Kidney tubule cell (primary cell): ENCODE data around the gene RFTN1.

Source experiments
- DNase-seq: peaks from one replicate; pipeline ENCODE4 v3.0.0-alpha.2; 2018; ENCODE audit warnings: low spot score

The RFTN1 gene

DNA sequence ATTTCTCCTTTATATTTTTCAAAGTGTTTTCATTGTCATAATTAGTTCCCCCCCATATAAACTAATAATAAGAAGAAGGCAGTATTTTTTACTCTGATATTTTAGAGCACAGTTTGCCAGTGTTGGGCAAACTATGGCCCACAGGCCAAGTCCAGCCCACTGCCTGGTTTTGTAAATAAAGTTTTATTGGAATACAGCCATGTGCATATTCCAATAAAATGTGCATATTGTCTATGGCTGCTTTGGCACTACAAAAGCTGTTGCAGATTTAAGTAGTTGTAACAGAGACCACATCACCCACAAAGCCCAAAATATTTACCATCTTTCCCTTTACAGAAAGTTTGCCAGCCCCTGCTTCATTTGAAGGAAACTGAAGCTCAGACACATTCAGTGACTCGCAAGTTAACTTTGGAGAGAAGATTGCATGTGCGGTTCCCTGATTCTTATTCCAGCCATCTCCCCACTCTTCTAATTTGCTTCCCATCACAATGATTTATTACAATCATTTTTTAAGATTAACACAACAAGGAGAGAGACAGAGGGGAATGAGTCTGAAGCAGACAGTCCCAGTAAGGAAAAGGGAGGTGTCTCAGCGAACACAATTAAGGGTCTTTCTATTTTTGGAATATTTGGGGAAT is 48.9 kb downstream of the RFTN1 start:
- DNase-seq, result no peak

DNA sequence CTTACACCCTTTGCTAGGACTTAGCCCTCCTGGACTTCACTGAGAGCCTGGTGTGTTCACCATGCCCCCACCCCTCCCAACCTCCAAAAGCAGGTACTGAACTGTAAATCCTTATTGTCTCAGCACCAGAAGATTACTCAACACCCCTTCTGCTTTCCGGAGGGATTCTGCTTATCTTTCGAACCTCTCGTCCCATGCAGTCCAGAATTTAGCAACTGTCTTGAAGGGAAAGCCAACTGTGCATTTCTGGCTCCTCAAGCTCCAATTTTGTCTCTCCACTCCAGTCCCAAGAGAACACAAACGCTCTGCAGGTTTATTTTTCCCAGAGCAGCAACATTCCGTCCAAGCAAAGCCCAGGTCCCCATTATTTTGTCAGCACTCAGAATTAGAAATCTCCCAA is 49.6 kb downstream of the RFTN1 start:
- DNase-seq, result no peak

DNA sequence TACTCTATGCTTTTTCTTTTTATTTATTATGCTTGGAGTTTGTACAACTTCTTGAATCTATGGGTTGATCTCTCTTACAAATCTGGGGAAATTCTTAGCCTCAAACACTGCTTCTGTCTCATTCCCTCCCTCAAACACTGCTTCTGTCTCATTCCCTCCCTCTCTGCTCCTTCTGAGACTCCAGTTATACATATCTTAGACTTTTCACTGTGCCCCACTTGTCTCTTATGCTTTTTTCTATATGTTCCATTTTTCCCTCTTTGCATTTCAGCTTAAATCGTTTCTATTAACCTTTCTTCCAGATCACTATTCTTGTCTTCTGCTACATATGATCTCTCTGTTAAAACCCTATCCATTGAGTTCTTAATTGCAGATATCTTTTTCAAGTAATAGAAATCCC is 50.4 kb downstream of the RFTN1 start:
- no peak for DNase-seq

DNA sequence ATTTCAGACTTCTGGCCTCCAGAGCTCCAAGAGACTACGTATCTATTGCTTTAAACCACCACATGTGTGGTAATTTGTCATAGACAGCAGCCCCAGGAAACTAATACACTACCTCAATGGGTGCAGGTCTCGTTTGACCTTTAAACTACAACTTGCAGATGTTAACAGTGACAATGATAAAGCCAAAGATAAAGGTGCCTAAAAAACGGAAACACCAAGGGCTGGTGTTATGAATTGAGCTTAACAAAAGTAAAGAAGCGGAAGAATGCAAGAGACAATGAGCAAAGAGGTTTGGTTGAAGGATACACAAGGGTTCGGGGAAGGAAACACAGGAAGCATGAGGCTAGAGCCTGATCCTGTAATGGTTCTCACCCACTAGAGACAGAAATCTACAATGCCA is 50.8 kb downstream of the RFTN1 start:
- DNase-seq, result no peak

DNA sequence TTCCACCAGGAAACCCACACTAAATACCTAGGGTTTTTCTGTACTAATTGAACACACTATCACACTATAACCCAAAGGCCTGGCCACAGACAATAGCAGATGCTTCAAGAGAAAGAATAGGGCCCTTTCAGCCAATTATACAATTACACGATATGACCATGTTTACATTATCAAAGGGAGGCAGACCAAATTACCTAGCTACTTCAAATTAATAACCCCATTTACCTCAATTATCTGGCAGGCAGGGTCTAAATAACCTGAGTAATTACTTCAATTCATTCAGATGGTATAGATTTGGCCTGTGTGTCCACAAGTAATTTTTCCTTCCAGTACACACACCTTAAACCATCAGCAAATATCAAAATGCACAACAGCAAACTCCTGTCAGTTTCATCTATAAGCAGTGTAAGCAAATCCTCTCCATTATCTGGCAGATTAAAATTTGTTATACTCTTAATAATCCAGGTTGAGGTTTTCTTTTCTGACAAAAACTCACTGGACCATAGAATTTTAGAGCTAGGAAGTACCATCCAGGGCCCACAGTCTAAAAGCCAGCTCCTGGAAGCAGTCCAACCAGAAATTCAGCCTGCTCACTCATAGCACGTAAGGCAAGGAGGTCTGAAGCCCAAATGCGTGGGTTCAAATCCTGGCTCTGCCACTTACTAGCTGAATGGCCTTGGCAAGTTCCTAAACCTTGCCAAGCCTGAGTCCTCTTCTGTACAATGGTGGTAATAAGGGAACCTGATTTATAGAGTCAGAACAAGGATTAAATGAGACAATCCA is 51.8 kb downstream of the RFTN1 start:
- no peak for DNase-seq

DNA sequence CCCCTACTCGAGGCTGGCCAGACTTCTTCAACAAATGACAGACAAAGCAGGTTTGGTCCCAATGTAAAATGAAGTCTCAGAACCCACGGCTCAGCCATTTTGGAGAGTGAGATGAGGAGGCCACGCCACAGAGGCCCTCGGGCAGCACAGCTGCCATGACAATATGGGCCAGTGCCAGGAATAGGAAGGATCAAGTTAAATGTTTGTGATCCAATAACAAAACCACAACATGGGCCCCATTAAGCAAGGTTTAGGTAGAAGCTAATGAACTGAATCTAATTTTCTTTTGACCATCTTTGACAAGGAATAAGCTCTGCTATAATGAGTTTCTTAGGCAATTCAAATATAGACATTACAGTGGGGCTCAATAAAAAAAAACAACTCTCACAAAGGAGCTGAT is 52.6 kb downstream of the RFTN1 start:
- no peak for DNase-seq

DNA sequence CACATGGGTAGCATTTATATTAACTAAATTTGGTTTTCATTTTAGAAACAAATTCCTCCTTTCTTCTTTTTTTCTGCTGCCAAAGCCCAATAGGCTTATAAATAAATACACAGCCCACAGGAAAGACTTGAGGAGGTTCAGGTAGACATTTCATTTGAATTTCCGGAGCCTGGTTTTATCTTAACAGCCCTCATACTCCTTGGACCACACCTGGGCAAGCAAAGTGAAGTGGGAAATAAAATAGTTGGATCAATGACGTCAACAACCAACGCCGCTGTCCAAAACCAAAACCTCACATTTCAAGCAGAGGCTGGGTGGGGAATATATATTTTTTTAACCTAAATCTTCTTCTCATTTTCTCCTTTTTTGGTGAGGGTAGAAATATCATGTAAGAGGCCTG is 53.2 kb downstream of the RFTN1 start:
- no peak for DNase-seq

DNA sequence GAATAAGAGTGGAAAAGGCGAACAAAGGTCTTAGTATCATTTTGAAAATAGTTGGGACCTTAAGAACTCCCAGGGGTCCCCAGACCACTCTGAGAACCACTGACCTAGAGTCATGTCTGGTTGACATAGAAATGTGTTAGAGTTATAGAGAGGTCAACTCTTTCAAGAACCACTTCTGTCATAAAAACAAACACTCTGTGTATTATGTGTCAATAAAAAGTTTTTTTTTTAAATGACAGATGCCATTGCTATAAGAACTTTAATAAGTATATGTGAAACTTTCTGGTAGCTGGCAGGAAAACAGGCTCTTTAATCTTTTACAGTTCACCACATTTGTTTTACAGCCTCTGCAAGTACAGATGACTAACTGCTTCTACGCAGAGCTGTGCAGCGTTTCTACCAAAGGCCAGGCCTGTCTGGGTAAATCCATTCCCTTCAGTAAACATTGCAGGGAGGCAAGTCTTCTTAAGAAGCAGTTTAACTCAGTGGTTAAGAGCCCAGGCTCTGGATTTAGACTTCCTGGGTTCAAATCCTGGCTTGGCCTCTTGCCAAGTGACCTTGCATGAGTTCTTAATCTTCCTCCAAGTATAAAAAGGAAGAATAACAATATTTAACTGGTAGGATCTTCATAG is 56.6 kb downstream of the RFTN1 start:
- peak; percentile 64 for DNase-seq

DNA sequence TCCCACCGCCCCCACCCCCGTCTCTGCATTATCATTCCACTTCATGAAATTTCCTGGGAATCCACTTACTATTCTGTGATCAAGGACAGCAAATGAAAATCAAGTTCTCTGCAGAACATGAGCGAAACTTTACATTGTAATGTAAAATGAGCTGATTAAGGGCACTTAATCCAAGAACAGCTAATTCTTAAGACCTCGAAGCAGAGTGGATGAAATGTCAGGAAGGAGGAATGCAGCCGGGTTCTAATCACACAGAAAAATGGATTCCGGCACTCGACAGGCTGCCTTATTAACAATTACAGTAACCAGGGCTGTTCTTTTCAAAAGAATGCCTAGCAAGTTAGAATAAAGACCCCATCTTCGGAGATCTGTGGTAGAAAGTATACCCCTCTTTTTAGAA is 57.5 kb downstream of the RFTN1 start:
- DNase-seq, result no peak

DNA sequence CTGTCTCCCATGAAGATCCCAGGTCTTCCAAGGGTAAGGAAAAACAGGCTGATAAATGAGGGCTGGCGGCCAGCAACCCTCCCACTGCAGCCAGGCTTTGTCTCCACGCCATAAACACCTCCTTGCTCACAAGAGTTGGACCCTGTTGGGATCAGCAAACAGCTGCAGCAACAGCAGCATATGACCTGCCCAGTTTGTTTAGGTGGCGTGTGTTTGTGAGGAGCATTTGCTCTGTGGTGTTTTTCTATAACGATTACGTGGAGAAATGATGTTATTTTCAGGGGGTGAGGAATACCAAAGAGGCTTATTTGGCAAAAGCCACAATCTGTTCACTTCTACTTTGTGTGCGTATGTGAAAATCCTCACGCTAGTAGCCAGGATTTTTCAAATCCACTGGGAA is 58.5 kb downstream of the RFTN1 start:
- no peak for DNase-seq

DNA sequence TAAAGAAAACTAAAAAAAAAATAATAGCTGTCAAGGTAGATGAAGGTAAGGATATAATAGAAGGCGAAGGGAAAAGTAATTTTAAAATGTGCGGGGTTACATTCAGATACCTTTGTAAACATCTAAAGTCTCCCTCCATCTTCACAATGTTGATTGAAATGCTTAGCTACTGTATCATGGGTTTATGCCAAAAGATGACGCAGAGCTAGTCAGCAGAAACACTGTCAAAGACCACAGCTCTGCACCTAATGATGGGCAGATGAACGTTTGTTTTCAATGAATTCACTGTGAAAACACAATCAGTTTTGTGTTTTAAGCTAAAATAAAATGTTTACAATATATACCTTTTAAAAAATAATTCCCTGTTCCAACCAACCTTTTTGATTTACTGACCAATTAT is 61.2 kb downstream of the RFTN1 start:
- peak; percentile 45 for DNase-seq

DNA sequence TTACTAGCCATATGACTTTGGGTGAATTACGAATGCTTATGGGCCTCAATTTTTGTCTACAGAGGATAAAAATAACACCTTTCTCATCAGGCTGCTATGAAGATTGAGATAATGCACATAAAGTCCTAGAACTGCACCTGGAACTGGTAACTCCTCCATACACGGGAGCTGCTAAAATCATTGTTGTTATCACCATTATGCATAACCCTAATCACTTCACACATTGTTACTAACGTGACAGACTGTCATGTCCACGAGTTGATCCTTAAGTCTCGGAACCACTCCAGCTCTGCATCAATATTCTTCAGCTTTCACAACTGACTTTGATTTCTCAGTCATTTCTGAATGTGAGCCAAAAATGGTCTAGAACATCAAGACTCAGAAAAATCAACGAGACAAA is 64.1 kb downstream of the RFTN1 start:
- DNase-seq, result no peak

DNA sequence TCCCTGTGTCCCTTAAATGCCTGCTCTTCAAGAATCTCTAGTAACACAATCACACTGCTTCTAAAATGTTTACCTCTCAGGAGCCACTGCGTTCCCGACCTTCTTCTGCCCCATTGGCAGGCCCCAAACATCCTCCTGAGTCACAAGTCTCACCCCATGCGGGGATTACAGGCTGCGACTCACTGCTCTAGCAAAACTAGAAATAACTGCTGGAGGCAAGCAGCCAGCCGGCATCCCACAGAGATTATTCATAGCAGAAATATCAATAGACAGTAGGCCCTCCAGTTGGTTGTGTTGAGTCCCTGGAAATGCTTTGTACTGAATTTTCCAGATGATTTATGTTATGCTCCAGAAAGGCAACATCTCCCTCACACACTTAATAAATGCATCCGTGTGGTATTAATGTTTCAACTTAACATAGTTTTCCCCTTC is 64.8 kb downstream of the RFTN1 start:
- DNase-seq, result peak; percentile 93

DNA sequence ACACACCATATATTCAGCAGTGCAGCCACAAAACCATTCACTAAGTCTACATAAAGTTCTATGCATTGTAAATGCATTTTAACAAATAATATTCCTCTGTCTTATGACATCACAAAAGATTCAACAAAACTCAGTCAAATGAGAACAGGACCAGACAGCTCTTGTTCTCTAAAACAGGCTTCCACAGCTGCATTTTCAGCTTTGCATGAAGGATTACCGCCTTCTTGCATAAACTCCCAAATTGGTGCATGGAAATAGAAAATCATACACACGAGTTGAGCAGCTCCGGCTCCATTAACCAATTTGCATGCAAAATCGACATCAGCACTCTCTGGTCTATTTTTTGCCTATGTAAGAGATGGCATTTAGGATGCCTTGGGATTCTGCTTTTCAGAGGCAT is 66.4 kb downstream of the RFTN1 start:
- no peak for DNase-seq

DNA sequence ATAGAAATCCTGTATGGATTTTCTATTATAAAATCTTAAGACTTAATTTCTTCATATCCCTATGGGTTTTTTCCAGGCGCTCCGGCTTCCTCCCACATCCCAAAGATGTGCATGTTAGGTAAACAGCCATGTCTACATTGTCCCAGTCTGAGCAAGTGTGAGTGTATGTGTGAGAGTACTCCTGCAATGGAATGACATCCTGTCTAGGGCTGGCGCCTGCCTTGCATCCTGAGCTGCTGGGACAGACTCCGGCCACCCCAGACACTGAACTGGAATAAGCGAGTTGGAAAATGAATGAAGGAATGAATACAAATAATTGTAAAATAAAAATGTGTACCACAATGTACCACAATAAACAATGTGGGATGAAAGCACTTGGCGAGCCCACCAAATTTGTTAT is 69.2 kb downstream of the RFTN1 start:
- DNase-seq, result no peak

DNA sequence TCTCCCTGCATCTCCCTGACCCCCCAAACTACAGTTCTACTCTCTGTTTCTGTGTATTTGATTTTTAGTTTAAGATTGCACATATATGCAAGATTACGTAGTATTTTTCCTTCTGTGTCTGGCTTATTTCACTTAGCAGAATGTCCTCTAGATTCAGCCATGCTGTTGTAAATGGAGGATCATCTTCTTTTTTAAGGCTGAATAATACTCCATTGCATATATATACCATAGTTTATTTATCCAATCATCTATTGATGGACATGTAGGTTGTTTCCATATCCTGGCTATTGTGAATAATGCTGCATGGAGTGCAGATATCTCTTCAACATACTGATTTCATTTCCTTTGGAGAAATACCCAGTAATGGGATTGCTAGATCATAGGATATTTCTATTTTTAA is 70.8 kb downstream of the RFTN1 start:
- no peak for DNase-seq

DNA sequence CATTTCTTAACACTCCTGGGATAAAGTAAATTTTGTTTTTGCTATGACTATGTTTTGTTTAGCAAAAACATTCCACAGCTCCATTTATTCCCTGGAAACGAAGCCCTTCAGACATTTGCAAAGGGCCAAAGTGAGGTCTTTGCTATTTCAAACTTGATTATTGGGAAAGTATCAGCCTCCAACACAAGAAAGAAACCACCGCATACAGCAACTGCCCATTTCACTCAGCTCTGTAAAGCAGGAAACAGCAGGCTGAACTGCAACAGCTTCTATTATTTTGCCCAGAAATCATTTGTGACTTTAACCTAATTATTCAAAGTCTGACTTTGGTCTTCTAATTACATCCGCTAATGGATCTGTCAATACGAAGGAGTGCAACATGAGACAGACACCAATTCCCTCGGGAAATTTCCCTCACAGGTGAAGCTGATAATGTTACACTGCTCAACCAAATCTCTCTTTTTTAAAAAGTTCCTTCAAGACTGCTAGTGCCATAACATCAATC is 72.1 kb downstream of the RFTN1 start:
- DNase-seq, result no peak

DNA sequence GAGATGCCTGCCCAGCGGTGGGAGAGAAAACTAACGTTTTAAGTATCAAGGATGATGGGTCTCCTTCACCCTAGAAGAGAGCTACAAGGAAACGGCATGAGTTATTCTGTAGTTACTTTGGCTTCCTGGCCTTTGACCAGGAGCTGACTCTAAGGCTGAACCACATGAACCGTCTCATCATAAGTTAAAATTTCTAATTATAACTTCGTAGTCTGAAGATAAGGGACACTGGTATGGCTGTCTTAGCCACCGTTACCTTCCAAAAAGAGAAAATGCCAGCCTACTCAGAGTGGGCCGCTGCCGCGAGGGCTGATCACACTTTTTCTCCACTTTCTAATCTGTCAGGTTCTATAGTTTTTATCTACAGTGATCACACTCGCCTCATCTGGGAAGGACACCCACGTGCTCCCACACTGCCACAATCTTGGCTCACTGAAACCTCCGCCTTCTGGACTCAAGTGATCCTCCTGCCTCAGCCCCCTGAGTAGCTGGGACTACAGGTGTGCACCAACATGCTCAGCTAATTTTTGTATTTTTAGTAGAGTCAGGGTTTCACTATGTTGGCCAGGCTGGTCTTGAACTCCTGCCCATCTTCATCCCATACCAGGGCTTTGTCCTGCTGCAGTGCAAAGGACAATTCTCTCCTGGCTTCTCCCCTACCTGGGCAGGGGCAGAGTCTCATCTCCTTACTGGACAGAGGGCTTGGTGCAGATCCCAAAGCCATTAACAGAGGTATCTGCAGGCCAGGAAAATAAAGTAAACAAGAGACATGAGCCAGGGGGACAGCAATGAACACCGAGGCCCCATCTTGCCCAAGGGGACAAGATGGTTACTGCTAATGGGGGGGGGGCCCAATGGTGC is 73.4 kb downstream of the RFTN1 start:
- DNase-seq, result no peak

DNA sequence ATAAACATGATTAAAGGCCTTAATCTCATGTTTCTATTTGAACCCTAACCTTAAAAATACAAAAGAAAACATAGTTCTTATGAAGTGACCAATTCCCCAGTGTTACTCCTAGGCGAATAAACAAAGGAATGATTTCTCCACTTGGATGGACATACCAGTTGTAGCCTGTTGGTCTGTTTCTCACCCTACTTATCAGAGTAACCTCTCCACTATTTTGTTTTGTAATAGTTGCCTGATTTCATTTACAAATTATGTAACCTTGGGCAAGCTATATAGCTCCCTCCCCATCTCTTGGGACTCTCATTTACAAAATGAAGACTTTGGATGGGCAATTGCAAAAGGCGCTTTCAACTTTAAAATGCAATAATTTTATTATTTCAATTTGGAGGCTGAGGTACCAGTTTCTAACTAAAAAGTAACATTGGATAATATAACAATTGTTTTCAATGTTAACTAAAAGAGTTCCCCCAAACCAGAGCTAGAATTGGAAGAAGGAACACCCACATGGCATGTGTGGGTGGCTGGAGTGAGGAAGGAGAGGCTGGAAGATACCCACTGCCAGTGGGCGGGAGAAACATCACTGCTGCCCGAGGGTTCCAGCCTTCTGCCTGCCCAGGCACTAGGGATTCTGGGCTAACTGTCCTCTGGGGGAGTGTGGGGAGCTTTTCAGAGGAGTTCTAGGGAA is 74.2 kb downstream of the RFTN1 start:
- DNase-seq, result no peak

DNA sequence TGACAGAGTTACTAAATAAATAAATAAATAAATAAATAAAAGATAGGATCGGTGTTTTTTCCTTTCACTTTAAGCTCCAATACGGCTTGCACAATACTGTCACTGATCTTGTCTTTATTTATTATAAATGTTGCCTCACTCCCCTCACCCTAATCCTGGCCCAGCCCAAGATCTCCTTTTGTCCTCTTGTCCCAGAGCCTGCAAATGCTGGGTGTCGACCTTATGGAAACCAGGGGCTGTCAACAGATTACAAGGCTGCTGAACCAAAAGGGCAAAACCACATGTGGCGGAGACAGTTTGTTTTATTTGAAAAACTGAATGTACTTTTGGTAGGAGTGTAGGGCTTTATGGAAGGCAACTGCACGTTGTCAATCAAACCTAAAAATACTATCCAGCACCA is 75.9 kb downstream of the RFTN1 start:
- no peak for DNase-seq

DNA sequence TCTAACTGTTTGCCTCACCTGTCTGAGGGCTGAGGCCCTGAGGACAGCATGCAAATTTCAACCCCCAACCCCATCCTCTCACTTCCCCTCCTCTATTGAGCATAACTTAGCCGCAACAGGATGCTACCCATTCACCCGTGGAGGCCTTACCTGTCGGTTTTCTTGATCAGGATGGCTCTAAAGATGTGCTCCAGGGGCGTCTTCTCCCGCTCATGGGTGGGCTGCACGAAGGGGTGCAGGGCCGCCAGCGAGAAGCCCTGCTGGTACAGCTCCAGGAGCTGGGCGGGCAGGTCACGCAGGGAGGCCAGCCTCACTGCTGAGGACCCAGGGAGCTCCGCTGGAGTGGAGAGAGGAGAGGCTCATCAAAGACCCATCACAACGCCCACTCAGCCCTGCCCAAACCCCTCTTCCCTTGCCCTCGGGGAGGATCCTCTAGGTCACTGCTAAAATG is 79.8 kb downstream of the RFTN1 start:
- no peak for DNase-seq

DNA sequence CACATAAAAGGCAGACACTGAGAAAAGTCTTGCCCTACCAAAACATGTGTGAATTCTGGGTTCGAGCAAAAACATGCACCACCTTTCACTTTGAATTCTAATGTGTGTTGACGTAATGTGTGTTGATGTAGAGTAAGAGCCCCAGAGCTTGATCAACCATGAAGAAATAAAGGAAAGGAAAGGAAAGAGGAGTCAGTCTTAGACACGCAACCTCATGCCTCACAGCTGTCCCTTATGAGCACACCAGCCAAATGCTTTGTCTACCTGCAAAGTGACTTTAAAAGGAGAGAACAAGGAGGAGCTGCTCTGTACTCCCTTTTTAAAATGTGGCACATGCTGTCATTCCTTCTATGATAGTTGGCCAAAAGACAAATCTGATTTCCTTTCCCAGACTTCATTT is 80.8 kb downstream of the RFTN1 start:
- DNase-seq, result no peak
